Transverse colon (tissue), 4 donors: ENCODE data around the gene TEKT2.

ENCODE experiments used
- EP300 ChIP-seq: sonication (generic); formaldehyde crosslinking; IDR thresholded peaks from one replicate; pipeline ENCODE4 v1.6.1; 2017; ENCODE audit warnings: antibody characterized with exemption, low read depth
- POLR2A ChIP-seq: fragments of 450-650 bp; IDR thresholded peaks from one replicate; pipeline ENCODE4 v1.6.1; 2016; ENCODE audit warnings: antibody characterized with exemption, mild to moderate bottlenecking, moderate library complexity
- POLR2AphosphoS5 ChIP-seq, 3 donors: sonication (generic); formaldehyde crosslinking; IDR thresholded peaks; one replicate each; pipeline ENCODE4 v1.6.1; 2016; ENCODE audit warnings: antibody characterized with exemption in 3 of 3
- TF ChIP-seq, protein P1 (sequence below), 5 experiments: fragments of 200-600 bp in 3 of 5; fragments of 450-650 bp in 2 of 5; sonication (generic) in 3 of 5; IDR thresholded peaks; 1 replicate in 2 of 5; 2 replicates in 3 of 5; pipeline ENCODE4 v1.5.1; 2016 to 2017; ENCODE audit warnings: antibody characterized with exemption in 5 of 5, inconsistent platforms in 3 of 5, mild to moderate bottlenecking in 2 of 5, moderate library complexity in 1 of 5

DNA sequence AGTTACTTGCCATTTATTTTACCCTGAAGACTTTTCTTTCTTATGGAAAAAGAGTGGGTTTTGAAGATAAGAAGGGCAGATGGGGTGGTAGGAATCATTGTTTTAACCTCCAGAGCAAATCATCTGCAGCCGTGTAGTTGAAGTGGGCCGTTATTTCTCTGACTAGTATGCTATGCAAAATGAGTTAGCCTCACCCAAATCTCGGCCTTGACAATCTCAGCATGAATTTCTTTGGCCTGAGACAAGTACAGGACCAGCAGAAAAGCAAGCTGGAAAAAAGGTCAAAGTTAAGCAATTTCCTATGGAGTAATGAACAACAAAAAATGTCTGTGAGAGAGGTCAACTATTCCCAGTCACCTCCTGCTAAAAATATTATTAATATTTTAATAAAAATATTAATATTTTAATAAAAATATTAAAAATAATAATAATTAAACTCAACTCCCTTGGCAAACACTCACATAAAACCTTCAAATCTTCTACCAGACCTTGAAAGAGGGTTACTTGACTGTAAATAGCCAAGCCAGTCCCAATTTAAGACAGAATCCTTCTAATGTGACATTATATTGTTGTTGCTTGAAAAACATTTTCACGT is 6.8 kb upstream of the TEKT2 start:
- TF ChIP-seq, protein P1, sequence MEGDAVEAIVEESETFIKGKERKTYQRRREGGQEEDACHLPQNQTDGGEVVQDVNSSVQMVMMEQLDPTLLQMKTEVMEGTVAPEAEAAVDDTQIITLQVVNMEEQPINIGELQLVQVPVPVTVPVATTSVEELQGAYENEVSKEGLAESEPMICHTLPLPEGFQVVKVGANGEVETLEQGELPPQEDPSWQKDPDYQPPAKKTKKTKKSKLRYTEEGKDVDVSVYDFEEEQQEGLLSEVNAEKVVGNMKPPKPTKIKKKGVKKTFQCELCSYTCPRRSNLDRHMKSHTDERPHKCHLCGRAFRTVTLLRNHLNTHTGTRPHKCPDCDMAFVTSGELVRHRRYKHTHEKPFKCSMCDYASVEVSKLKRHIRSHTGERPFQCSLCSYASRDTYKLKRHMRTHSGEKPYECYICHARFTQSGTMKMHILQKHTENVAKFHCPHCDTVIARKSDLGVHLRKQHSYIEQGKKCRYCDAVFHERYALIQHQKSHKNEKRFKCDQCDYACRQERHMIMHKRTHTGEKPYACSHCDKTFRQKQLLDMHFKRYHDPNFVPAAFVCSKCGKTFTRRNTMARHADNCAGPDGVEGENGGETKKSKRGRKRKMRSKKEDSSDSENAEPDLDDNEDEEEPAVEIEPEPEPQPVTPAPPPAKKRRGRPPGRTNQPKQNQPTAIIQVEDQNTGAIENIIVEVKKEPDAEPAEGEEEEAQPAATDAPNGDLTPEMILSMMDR (IDR thresholded peaks at IDR 0.05), result no peak
- TF ChIP-seq POLR2A (no peak), POLR2AphosphoS5 (IDR thresholded peaks at IDR 0.05) (no peak), EP300 (no peak)
